ENCODE results near the gene ARID5B. TPM values are rescaled to one million over a fixed set of nuclear protein-coding genes. Genes with fewer than 3 reads are reported as not detected.
"Not testable (repeated sequence)": the region's sequence is repeated elsewhere in the genome, so short reads cannot be mapped to it uniquely, and the experiment has no call there.

ARID5B gene
- polyA plus RNA-seq, 4 donors, result 47.6 to 56.4 (median 51.1) TPM

DNA sequence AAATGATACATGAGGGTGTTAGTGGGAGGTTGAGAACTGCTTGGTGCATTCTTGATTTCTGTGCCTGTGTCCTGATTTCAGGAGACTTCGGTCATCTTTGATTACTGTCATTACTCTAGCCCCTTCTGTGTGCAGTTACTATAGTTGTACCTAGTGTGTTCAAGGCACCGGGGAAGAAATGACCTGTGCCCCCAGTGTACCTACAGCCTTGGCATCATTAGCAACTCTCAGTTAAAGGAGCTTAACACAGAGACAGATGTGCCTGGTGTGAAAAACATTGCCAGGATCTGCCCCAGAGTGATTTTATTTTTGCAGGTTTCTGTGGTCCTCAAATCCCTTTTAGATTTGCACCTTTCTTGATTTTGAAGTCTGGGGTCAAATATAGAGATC lies 62.2 kb downstream of the ARID5B start:
- DNase-seq (ENCODE audit: low read depth in 4 of 4, low spot score in 3 of 4), result no peak

GRCh38 chr10:61964059-61964709 lies 62.7 kb downstream of the ARID5B start:
- DNase-seq (ENCODE audit: low read depth in 4 of 4, low spot score in 3 of 4), result no peak

DNA sequence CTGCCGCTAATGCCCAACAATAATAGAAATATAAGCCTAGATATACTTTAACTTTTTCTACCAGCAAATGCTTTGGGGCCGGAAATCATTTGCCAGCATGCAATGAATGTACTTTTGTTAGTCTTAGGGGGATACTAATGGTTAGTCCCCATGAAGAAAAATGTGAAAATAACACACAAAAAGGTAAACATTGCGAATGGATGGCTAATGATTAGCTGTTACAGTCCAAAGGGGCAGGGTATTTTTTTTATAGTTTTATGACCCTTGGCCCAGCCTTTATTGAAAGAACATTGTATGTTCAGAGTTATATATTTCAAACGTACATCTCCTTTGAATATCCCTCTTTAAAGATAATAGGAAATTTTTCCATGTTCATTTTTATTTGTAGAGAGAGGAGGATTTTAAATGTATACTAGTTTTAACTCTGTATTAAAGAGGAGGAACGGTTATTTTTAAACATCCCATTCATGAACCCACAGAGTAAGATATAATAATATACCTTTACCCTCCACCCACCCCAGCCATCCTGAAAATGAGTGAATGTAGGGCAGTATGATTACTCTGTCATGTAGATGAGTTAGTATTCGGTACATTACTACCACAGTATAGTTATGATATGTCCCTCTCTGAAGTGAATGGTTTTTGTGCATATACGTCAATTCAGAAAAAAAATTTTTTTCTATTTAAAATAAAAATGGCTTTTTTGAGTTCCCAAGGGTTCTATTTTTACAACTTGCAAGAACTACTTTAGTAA lies 63.6 kb downstream of the ARID5B start:
- no peak for DNase-seq (ENCODE audit: low read depth in 4 of 4, low spot score in 3 of 4)

DNA sequence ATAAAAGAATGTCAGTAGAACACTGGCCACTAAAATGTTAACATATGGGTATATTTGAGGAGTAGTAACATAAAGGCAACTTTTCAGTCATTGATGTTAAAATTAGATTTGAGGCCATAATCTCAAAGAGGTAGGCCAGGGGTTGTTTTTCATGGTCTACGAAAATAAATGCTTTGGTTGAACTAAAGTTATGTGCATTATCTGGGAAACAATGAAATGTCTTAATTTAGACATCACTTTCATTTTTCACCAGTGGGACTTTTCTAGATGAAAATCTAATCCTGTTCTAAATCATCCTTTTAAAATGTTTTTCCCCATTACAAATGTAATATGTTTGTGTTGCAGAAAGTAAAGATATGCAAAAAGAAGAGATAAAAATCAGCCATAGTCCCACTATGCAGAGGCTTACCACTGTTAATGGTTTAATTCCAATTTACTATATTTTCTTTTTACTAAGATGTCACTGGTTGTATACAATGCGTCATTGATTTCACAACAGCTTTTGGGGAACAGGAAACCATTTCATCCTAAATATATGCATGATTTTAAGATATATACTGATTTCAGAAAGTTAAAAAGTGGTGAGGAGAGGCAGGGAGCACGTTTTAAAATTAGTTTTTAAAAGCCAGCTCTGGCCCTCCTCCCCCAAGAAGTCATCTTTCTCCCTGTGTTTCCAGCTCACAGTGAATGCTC lies 64.3 kb downstream of the ARID5B start:
- no peak for DNase-seq (ENCODE audit: low read depth in 4 of 4, low spot score in 3 of 4)

- DNase-seq (ENCODE audit: low read depth in 4 of 4, low spot score in 3 of 4), result no peak
Measured at GRCh38 chr10:61967298-61967697, 65.8 kb downstream of the ARID5B start.

DNA sequence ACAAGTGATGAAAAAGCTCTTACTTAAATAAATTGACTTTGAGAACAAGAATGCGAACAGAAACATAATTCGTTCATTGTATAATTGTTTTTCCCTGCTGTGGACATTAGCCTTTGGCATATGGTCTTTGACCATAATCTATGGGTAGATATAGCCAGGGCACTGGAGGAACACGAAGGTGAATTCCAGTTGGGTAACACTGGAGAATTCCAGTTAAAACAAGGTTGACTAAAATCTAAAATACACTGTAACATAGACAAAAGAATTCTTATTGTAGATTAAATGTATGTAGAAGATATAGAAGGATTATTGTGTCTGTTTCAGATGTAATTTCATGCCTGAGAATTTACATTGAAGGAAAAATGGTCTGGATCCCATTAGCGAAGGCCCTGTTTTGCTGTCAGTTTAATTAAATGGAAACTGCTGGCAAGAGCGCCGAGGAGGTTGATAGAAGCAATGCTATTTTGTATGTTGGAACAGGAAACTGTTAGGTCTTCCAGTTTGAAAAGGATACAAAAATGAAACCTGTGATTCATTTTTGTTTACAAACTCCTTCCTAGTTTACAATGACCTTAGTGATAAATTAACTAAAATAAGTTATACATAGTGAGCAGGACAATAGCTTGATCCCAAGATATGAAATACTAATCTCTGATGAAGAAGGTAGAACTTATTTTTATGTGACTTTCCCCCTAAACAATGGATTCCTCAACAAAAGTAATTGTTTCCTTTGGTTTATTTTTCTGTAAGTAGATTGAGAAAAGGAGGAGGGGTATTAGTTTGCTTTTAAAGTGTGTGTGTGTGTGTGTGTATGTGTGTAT lies 68.9 kb downstream of the ARID5B start:
- no peak for DNase-seq (ENCODE audit: low read depth in 4 of 4, low spot score in 3 of 4)

DNA sequence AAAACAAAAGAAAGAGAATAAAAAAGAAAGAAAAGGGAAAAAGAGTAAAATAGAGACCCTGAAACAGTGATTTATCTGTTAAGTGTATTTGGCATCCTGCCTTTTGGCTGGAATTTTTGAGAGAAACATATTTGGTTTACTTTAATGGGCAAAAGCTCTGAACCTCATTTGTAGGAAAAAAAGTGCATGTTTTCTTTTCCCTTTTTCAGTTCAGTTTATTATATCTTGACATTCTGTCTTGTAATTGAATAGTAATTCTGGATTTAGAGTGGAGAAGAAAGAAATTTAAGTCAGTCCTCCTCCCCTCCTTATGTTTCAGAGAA lies 69.5 kb downstream of the ARID5B start:
- no peak for DNase-seq (ENCODE audit: low read depth in 4 of 4, low spot score in 3 of 4)

DNA sequence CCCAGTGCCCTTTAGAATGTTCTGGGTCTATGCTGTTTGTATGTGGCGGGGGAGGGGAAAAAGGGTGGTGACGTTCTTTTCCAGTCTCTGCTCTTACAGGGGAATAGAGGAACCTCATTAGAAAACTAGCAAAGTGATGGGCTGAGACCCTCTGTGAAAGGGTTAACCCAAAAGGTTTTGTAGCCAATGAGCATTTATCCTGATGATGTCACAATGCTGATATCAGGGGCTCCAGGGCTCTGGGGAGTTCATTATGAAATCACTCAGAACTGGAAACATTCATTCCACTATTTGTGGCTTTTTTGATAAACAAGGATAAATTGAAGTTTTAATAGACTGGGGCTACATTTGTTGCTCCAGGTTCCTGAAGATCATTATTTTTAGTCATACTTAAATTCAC lies 71.7 kb downstream of the ARID5B start:
- DNase-seq (ENCODE audit: low read depth in 4 of 4, low spot score in 3 of 4), result no peak

DNA sequence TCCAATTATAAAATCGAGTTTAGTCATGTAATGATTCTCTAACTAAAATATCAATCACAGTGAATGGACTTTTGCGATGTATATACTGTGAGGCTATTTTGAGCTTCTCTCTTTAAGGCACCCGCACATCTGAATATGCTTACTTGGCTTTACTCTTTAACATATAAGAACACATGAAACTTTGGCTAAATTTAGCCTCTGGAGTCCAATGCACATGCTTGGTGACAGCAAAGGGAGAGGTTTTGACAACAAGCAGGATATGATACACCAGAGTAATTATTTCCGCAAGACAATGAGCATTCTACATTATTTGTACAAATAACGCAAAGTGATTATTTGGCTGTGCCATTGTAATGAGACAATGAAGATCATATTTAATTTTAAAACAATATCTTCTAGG lies 72.4 kb downstream of the ARID5B start:
- DNase-seq (ENCODE audit: low read depth in 4 of 4, low spot score in 3 of 4), result no peak

DNA sequence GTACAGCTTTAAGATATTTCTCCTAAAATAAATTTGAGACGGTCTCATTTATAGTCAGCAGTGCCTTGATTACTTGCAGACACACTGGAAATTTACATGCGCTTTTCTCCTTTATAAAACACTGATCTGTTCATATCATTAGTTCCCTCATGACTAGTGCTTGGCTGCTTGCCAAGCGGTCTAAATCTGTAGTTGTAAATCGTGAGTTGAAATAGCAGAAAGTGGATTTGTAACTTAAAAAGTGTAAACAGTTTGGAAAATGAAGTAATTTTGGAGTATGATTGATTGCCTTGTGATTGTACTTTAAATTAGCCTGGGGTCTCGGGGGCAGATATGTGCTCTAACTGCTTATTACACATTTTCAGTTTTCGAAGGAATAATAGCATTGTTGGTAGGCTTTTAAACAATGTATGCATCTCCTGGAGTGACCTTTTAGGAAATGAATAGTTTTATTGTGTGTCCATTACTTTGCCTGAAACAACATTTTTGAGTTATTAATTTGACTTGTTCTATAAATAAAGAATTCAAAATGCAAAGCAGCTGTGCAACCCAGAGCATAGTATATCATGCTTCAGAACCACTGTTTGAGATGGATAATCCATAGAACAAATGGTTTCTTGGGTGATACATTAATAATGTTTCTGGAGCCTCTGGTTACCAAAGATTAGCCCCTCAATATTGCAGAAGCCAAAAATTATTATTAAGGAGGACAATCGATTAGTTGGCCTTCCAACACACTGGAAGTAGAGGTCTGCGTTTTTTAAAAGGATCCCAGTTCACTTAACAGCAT lies 73.3 kb downstream of the ARID5B start:
- peak in 3 of 4 donors; percentile 68 to 84 (median 76) for DNase-seq (ENCODE audit: low read depth in 4 of 4, low spot score in 3 of 4)

DNA sequence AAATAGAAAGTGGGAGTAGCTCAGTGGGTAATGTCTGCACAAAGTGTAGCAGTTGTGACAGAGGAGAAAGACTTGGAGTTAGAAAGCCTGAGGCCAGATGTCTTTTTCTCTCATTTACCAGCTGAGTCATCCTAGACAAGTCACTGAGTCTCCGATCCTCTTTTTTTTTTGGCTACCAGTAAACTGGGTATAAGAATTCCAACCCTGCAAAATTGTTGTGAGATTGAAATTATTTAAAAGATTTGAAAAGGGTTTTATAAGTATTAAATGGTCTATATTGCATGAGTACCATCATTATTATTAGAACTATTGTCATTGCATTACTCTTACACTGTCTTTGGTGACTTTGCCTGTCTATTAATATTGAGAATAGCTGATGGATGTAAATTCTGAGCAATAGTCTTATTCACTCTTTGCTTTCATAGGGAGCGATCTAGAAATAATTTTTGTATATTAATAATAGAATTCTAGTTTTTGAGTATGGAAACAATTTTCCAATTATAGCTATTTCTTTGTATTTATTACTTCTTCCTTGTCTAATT lies 74.0 kb downstream of the ARID5B start:
- no peak for DNase-seq (ENCODE audit: low read depth in 4 of 4, low spot score in 3 of 4)

DNA sequence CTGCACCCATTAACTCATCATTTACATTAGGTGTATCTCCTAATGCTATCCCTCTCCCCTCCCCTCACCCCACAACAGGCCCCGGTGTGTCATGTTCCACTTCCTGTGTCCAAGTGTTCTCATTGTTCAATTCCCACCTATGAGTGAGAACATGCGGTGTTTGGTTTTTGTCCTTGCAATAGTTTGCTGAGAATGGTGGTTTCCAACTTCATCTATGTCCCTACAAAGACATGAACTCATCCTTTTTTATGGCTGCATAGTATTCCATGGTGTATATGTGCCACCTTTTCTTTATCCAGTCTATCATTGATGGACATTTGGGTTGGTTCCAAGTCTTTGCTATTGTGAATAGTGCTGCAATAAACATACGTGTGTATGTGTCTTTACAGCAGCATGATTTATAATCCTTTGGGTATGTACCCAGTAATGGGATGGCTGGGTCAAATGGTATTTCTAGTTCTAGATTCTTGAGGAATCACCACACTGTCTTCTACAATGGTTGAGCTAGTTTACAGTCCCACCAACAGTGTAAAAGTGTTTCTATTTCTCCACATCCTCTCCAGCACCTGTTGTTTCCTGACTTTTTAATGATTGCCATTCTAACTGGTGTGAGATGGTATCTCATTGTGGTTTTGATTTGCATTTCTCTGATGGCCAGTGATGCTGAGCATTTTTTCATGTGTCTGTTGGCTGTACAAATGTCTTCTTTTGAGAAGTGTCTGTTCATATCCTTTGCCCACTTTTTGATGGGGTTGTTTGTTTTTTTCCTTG lies 75.6 kb downstream of the ARID5B start:
- DNase-seq (ENCODE audit: low read depth in 4 of 4, low spot score in 3 of 4), result not testable (repeated sequence)

DNA sequence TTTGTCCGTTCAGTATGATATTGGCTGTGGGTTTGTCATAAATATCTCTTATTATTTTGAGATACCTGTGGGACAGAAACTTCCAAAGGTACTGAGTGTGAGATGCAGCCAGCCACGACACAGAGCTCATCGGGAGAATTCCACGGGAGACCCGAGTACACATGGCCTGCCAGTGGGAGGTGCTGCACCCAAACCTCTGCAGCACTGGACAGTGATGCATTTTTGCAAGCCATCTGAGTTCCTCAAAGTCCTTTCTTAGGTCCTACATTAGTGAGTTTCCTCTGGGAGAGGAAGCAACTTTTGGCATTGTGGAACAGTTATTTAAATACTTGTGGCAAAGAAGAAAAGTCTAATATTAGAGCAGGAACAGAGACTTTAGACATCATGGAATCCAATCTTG lies 77.5 kb downstream of the ARID5B start:
- no peak for DNase-seq (ENCODE audit: low read depth in 4 of 4, low spot score in 3 of 4)

GRCh38 chr10:61981460-61981859 lies 80.0 kb downstream of the ARID5B start:
- no peak for DNase-seq (ENCODE audit: low read depth in 4 of 4, low spot score in 3 of 4)

GRCh38 chr10:61983255-61983654 lies 81.8 kb downstream of the ARID5B start:
- DNase-seq (ENCODE audit: low read depth in 4 of 4, low spot score in 3 of 4), result no peak

DNA sequence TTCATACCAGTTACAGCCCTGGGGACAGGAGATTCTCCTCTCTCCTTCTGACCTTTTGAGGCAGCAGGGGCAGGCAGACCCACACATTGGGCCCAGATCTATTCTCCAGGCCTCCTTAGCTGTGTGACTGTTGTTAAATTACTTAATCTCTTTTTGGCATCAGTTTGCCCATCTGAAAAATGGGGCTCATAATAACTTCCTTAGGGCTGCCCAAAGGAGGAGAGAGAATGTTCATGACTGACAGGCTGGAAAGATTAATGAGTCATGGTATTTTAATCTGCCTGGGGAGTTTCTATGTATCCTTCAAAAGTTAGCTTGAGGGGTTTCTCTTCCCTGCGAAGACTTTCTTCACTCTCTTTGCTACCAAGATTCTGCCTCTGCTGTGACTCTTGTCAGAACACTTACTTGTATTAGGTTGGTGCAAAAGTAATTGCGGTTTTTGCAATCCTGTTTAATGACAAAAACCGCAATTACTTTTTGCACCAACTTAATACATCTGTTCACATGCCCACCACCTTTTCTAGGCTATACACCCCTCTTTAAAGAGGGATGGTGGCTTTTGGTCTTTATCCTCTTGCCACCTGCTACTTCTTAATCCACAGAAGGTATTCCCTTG lies 83.4 kb downstream of the ARID5B start:
- DNase-seq (ENCODE audit: low read depth in 4 of 4, low spot score in 3 of 4), result no peak

- DNase-seq (ENCODE audit: low read depth in 4 of 4, low spot score in 3 of 4), result no peak
Measured at GRCh38 chr10:61985715-61986114, 84.2 kb downstream of the ARID5B start.

DNA sequence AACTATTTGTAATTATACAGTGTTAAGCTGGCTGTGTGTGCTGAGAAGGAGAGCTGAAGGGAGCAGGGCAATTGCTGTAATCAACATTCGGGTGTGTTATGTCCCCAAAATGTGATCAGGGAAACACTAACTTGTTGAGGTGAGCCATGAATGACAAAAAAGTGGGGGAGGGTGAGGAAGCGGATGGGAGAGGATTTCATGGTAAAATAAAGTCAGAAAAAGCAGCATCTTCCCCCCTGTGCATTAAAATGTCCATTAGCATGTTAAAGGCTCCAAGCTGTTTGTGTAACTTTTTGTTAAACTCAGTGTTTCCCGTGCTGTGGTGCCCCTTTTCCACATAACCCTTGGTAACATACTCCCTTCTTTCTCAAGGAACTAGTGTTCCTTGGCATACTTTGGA lies 84.9 kb downstream of the ARID5B start:
- no peak for DNase-seq (ENCODE audit: low read depth in 4 of 4, low spot score in 3 of 4)

Measured in right renal pelvis (tissue), 4 donors.